ENCODE data around the gene HSPB6. TPM values are rescaled to one million over a fixed set of nuclear protein-coding genes. Genes with fewer than 3 reads are reported as not detected.

The HSPB6 gene
- total RNA-seq, 4 donors from 2014 or later: 22.3 to 185 (median 43.9) TPM

GRCh38 chr19:35713506-35713850 lies 43.4 kb downstream of the HSPB6 start:
- H3K36me3 ChIP-seq: no peaks in the 10 kb centered on the region
- 76 to 84% methylated on average over 2 of the region's 2 CpGs for WGBS, 2 donors (ENCODE audit: low coverage in 1 of 2)
- H3K4me3 ChIP-seq: no peak overlapping the region
- intact Hi-C loops (cut with DNase I; ENCODE audit: low total_unique reads): loop anchor here (10.0 kb wide), 1 partner anchor 169 kb away; the partner anchor contains the start of gene TMEM147
- H3K4me1 ChIP-seq: peaks cover 9 to 15% (median 12%) of the 10 kb centered on the region in 4 donors
- TF ChIP-seq POLR2A (IDR thresholded peaks at IDR 0.05) (no peak), EP300 (IDR thresholded peaks at IDR 0.05; ENCODE audit: low read depth) (no peak), POLR2AphosphoS5 (IDR thresholded peaks at IDR 0.05) (no peak), CTCF (IDR thresholded peaks at IDR 0.05) (no peak)
- H3K9me3 ChIP-seq: no peaks in the 10 kb centered on the region
- H3K27me3 ChIP-seq: no peaks in the 10 kb centered on the region
- in situ Hi-C loops (cut with MboI; ENCODE audit: low pct_ligation_motif_present in 1 of 4, low pct_unique_long_range_greater_than_20kb in 1 of 4, low sequenced_read_pairs in 3 of 4): no loop called here
- peak overlapping the region in 2 of 4 donors; percentile 29 to 47 for H3K27ac ChIP-seq
- no peak for DNase-seq

GRCh38 chr19:35712567-35713505 lies 44.0 kb downstream of the HSPB6 start:
- DNase-seq: peak; percentile 63
- 58 to 60% methylated on average over 1 to 11 of the region's 11 CpGs for WGBS, 2 donors (ENCODE audit: low coverage in 1 of 2)
- Histone ChIP-seq H3K27me3 (no peaks in the 10 kb centered on the region), H3K27ac (peak overlapping the region in 2 of 4 donors; percentile 29 to 47), H3K36me3 (no peaks in the 10 kb centered on the region), H3K4me3 (no peak overlapping the region), H3K4me1 (peaks cover 9 to 14% (median 12%) of the 10 kb centered on the region in 4 donors), H3K9me3 (no peaks in the 10 kb centered on the region)
- in situ Hi-C loops (cut with MboI; ENCODE audit: low pct_ligation_motif_present in 1 of 4, low pct_unique_long_range_greater_than_20kb in 1 of 4, low sequenced_read_pairs in 3 of 4): no loop called here
- intact Hi-C loops (cut with DNase I; ENCODE audit: low total_unique reads): loop anchor here (10.0 kb wide), 1 partner anchor 168 kb away; the partner anchor contains the start of gene TMEM147
- TF ChIP-seq CTCF (IDR thresholded peaks at IDR 0.05): no peak
- TF ChIP-seq POLR2AphosphoS5 (IDR thresholded peaks at IDR 0.05): no peak
- TF ChIP-seq EP300 (IDR thresholded peaks at IDR 0.05; ENCODE audit: low read depth): no peak
- TF ChIP-seq POLR2A (IDR thresholded peaks at IDR 0.05): no peak

- Histone ChIP-seq H3K4me1 (peaks cover 9 to 10% (median 9%) of the 10 kb centered on the region in 4 donors), H3K9me3 (no peaks in the 10 kb centered on the region), H3K27me3 (no peaks in the 10 kb centered on the region), H3K36me3 (no peaks in the 10 kb centered on the region), H3K27ac (no peak overlapping the region), H3K4me3 (no peak overlapping the region)
- in situ Hi-C loops (cut with MboI; ENCODE audit: low pct_ligation_motif_present in 1 of 4, low pct_unique_long_range_greater_than_20kb in 1 of 4, low sequenced_read_pairs in 3 of 4): no loop called here
- TF ChIP-seq POLR2A (IDR thresholded peaks at IDR 0.05) (no peak), EP300 (IDR thresholded peaks at IDR 0.05; ENCODE audit: low read depth) (no peak)
- intact Hi-C loops (cut with DNase I; ENCODE audit: low total_unique reads): loop anchor here (10.0 kb wide), 1 partner anchor 166 kb away; the partner anchor contains the start of gene TMEM147
- 20 to 64% methylated on average over 1 to 13 of the region's 13 CpGs for WGBS, 2 donors (ENCODE audit: low coverage in 1 of 2)
- no peak for DNase-seq
Measured at GRCh38 chr19:35710784-35711723, 45.8 kb downstream of the HSPB6 start.

GRCh38 chr19:35708391-35708790 lies 48.4 kb downstream of the HSPB6 start:
- peaks cover 18% of the 10 kb centered on the region for H3K27me3 ChIP-seq
- no peaks in the 10 kb centered on the region for H3K36me3 ChIP-seq
- no peaks in the 10 kb centered on the region for H3K9me3 ChIP-seq
- H3K4me1 ChIP-seq: no peaks in the 10 kb centered on the region
- WGBS, 2 donors (ENCODE audit: low coverage in 1 of 2): 92% methylated on average over 1 of the region's 1 CpG; no CpG with 5 or more reads in 1 of the 2 donors
- H3K4me3 ChIP-seq: no peak overlapping the region
- in situ Hi-C loops (cut with MboI; ENCODE audit: low pct_ligation_motif_present in 1 of 4, low pct_unique_long_range_greater_than_20kb in 1 of 4, low sequenced_read_pairs in 3 of 4): no loop called here
- intact Hi-C loops (cut with DNase I; ENCODE audit: low total_unique reads): no loop called here
- H3K27ac ChIP-seq: no peak overlapping the region
- no peak for DNase-seq
- TF ChIP-seq POLR2AphosphoS5 (IDR thresholded peaks at IDR 0.05) (no peak), EP300 (IDR thresholded peaks at IDR 0.05; ENCODE audit: low read depth) (no peak), POLR2A (IDR thresholded peaks at IDR 0.05) (no peak), CTCF (IDR thresholded peaks at IDR 0.05) (no peak)

Other genes starting within 250 kb of the HSPB6 start
- 10 to 100 TPM in 2 of 4 donors, 1 to 10 TPM in 2; 2.7 to 18.1 (median 10.0) TPM for gene DMKN, start 243.4 kb downstream of the HSPB6 start, total RNA-seq
- gene SBSN, start 228.7 kb downstream of the HSPB6 start, total RNA-seq: not detected
- gene GAPDHS, start 223.6 kb downstream of the HSPB6 start, total RNA-seq: not detected
- gene TMEM147, start 211.4 kb downstream of the HSPB6 start, total RNA-seq: 10 to 100 TPM; 29.5 to 77.0 (median 54.0) TPM
- not detected for gene ATP4A, start 193.4 kb downstream of the HSPB6 start, total RNA-seq
- gene PMIS2, start 170.9 kb downstream of the HSPB6 start, total RNA-seq: not detected
- gene HAUS5, start 144.3 kb downstream of the HSPB6 start, total RNA-seq: 1 to 10 TPM; 3.7 to 6.6 (median 5.2) TPM
- gene RBM42, start 128.0 kb downstream of the HSPB6 start, total RNA-seq: 100 to 1,000 TPM in 1 of 4 donors, 10 to 100 TPM in 3; 53.1 to 107 (median 62.5) TPM
- gene ETV2, start 115.3 kb downstream of the HSPB6 start, total RNA-seq: 10 to 100 TPM in 1 of 4 donors, 1 to 10 TPM in 2, not detected in 1; 1.1 to 35.2 (median 3.5) TPM
- gene COX6B1, start 108.7 kb downstream of the HSPB6 start, total RNA-seq: 1,000 to 10,000 TPM in 1 of 4 donors, 100 to 1,000 TPM in 3; 368 to 1,320 (median 628) TPM
- not detected for gene UPK1A, start 90.5 kb downstream of the HSPB6 start, total RNA-seq
- gene ZBTB32, start 52.5 kb downstream of the HSPB6 start, total RNA-seq: not detected
- gene KMT2B, start 39.0 kb downstream of the HSPB6 start, total RNA-seq: 10 to 100 TPM; 31.8 to 63.9 (median 50.7) TPM
- gene IGFLR1, start 14.6 kb downstream of the HSPB6 start, total RNA-seq: 1 to 10 TPM in 3 of 4 donors, under 1 TPM in 1; 0.40 to 7.3 (median 6.0) TPM
- 100 to 1,000 TPM in 1 of 4 donors, 10 to 100 TPM in 3; 34.8 to 122 (median 44.9) TPM for gene U2AF1L4, start 11.6 kb downstream of the HSPB6 start, total RNA-seq
- 10 to 100 TPM in 3 of 4 donors, 1 to 10 TPM in 1; 6.6 to 80.0 (median 56.8) TPM for gene PSENEN, start 11.4 kb downstream of the HSPB6 start, total RNA-seq
- gene LIN37, start 8.5 kb downstream of the HSPB6 start, total RNA-seq: 10 to 100 TPM; 10.5 to 41.1 (median 15.8) TPM
- gene PROSER3, start 1.1 kb upstream of the HSPB6 start, total RNA-seq: 10 to 100 TPM in 2 of 4 donors, 1 to 10 TPM in 2; 9.2 to 42.8 (median 24.6) TPM
- 10 to 100 TPM in 2 of 4 donors, 1 to 10 TPM in 2; 6.7 to 70.3 (median 17.2) TPM for gene ARHGAP33, start 18.5 kb upstream of the HSPB6 start, total RNA-seq
- not detected for gene PRODH2, start 55.8 kb upstream of the HSPB6 start, total RNA-seq
- gene NPHS1, start 95.5 kb upstream of the HSPB6 start, total RNA-seq: not detected
- gene KIRREL2, start 99.9 kb upstream of the HSPB6 start, total RNA-seq: not detected
- 10 to 100 TPM in 1 of 4 donors, 1 to 10 TPM in 2, under 1 TPM in 1; 1.00 to 10.5 (median 4.5) TPM for gene APLP1, start 111.5 kb upstream of the HSPB6 start, total RNA-seq
- gene NFKBID, start 143.5 kb upstream of the HSPB6 start, total RNA-seq: 10 to 100 TPM in 3 of 4 donors, 1 to 10 TPM in 1; 7.5 to 29.5 (median 13.1) TPM
- gene HCST, start 145.5 kb upstream of the HSPB6 start, total RNA-seq: 1 to 10 TPM in 1 of 4 donors, not detected in 3; 9.4 TPM
- gene TYROBP, start 151.3 kb upstream of the HSPB6 start, total RNA-seq: 10 to 100 TPM; 25.6 to 81.5 (median 52.2) TPM
- gene LRFN3, start 179.3 kb upstream of the HSPB6 start, total RNA-seq: 10 to 100 TPM; 12.1 to 48.6 (median 16.6) TPM
- gene SDHAF1, start 238.2 kb upstream of the HSPB6 start, total RNA-seq: 10 to 100 TPM; 30.3 to 83.8 (median 55.4) TPM

Measured in transverse colon (tissue), 4 donors.